GM21423 (cell line): ENCODE data around the gene ZNF620.
"Not testable (repeated sequence)": the region's sequence is repeated elsewhere in the genome, so short reads cannot be mapped to it uniquely, and the experiment has no call there.

ENCODE experiments used
- ATAC-seq: cut with Tn5 transposase; IDR thresholded peaks from one replicate; pipeline ENCODE4 v1.9.1; 2021; ENCODE audit warnings: mild to moderate bottlenecking, moderate library complexity; ENCODE audit not compliant: unreplicated experiment

The ZNF620 gene

GRCh38 chr3:40499952-40500351, 5.9 kb upstream of the ZNF620 start:
- ATAC-seq, result no peak

DNA sequence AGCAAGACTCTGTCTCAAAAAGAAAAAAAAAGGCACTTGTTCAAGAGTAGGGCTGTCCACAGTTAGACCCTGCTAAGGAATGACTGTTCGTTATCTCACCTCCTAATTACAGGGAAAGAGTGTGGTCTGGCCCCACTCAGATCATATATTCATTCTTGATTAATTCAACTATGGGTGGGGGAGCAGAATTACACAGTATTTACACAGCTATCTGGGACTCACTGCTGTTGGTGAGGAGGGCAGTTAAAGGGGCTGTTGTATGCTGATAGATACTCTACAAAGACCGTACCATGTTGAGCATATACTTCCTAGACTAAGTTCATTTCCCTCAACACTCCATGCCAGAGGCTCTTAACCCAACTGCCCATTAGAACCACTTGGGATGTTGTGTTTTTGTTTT, 3.8 kb upstream of the ZNF620 start:
- ATAC-seq, result no peak

DNA sequence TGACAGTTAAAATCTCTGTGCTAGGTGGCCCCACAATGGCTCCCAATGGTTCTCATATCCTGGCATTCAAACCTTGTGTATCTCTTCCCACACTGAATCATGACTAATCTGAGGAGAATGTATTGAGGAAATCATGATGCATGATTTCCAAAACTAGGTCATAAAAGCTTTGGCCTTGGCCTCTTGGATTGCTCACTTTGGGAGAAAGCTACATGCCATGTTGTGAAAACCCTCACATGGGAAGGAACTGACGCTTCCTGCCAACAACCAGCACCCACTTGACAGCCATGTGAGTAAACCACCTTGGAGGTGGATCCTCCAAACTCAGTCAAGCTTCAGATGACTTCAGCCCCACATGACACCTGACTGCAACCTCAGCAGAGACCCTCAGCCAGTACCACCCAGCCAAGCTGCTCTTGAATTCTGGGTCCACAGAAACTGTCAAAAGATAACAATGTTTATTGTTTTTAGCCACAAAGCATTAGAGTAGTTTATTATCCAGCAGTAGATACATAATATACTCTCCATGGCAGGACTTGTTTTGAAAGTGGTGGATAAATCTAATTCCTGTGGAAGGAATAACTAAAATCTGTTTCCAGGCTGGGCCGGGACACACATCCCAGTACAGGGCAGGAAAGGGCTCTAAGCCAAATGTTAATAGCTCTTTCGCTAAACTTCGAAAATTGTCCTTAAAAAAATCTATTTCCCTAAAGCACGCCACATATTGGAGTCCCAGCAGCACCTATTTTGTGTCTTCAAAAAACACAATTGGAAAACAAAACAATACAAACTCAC, 1.0 kb upstream of the ZNF620 start:
- ATAC-seq, result no peak

GRCh38 chr3:40511031-40511718, 5.3 kb downstream of the ZNF620 start:
- ATAC-seq, result no peak

GRCh38 chr3:40516201-40516600, 10.4 kb downstream of the ZNF620 start:
- no peak for ATAC-seq

DNA sequence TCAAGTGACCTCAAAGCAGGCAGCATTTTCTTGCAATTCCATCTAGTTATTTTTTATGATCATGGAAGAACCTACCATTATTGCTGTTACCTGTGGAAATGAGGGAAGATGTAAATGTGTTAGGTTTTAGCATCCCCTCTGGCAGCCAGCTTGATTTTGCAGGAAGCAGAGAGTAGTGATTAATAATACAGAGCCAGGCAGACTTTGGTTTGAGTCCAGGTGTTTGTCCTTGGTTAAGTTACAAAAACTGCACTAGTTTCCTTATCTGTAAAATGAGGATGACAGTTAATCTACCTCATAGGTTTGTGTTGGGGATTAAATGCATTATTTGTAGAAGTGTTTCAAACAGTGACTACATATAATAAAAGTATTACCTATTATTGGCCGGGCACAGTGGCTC, 12.2 kb downstream of the ZNF620 start:
- ATAC-seq, result no peak

DNA sequence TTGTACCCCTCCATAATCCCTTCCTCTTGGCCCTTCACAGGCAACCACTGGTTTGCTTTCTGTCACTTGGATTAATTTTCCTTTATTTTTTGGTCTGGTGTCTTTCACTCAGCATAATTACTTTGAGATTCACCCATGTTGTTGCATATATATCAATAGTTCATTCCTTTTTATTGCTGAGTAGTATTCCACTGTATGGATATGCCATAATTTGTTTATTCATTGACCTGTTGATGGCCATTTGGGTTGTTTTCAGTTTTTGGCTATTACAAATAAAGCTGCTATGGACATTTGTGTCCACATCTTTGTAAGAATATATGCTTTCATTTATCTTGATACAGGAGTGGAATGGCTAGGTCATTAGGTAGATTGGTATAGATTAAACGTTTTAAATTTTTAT, 13.0 kb downstream of the ZNF620 start:
- ATAC-seq, result no peak

- no peak for ATAC-seq
These were observed 15.4 kb downstream of the ZNF620 start for GRCh38 chr3:40521254-40521653.

DNA sequence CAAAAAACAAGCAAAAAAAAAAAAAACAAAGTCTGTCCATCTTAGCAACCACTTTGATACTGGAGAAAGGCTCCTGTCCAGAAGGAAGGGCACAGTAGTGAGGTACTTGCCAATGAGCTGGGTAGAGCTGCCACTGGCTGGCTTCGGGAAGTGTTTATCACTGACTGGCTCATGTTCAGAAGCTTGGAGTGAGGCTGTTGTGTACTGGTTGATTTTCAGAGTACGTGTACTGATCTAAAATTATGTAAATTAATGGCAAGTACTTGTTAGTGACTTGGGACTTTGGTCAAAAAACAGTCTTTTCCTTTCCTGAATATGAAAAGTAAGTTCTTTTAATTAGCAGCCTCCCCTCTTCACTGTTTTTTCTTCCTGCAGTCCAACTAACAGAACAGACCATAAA, 17.9 kb downstream of the ZNF620 start:
- no peak for ATAC-seq

GRCh38 chr3:40524222-40524567, 18.4 kb downstream of the ZNF620 start:
- ATAC-seq, result no peak

DNA sequence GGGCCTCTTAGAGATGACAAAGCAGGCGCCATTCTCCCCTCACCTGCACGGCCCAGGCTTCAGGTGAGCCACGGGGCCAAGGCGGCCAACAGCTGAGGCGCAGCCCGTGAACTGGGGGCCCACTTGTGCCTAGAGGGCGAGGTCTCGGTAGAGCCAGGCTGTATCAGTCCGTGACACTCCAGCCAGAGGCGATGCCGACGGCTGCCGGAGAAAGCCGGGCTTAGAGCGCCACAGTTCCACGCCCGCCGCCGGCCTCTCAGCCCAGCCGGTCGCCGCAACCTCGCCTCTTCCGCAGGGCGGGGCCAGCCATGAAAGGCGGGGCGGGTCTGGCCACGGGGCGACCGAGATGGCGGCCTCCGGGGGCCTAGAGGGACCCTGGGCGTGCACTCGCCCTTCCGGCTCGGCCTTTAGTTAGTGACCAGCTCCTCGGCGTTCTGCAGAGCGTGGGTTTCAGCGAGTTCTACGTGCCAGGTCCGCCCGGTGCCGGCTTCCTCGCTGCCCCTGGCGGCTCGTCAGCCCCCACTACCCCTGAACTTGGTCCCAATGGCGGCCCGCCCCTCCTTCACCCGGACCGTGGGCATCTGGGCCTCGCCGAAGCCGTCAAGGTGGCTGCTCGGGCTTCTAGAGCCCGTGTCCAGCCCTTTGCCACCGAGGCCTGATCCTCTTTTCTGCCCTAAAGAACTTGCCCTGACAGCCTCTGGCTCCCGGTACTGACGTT, 18.9 kb downstream of the ZNF620 start, which contains the start of gene ZNF621:
TSS of gene ZNF621 (plus strand) at position 393 of the 718 bp plus-strand sequence. CDS start 881 bp downstream, outside the sequence.
- ATAC-seq, result peak; percentile 99

GRCh38 chr3:40528426-40528825, 22.6 kb downstream of the ZNF620 start:
- ATAC-seq, result no peak

DNA sequence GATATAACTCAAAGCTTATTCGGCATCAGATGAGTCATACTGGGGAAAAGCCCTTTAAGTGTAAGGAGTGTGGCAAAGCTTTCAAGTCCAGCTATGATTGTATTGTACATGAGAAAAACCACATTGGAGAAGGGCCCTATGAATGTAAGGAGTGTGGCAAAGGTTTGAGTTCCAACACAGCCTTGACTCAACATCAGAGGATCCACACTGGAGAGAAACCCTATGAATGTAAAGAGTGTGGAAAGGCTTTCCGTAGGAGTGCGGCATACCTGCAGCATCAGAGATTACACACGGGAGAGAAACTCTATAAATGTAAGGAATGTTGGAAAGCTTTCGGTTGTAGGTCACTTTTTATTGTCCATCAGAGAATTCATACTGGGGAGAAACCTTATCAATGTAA, 26.4 kb downstream of the ZNF620 start:
- no peak for ATAC-seq

- no peak for ATAC-seq
These were observed 28.4 kb downstream of the ZNF620 start for GRCh38 chr3:40534283-40534682.

- no peak for ATAC-seq
These were observed 41.0 kb downstream of the ZNF620 start for GRCh38 chr3:40546816-40547215.

- ATAC-seq, result no peak
These were observed 44.3 kb downstream of the ZNF620 start for GRCh38 chr3:40550167-40550566.

DNA sequence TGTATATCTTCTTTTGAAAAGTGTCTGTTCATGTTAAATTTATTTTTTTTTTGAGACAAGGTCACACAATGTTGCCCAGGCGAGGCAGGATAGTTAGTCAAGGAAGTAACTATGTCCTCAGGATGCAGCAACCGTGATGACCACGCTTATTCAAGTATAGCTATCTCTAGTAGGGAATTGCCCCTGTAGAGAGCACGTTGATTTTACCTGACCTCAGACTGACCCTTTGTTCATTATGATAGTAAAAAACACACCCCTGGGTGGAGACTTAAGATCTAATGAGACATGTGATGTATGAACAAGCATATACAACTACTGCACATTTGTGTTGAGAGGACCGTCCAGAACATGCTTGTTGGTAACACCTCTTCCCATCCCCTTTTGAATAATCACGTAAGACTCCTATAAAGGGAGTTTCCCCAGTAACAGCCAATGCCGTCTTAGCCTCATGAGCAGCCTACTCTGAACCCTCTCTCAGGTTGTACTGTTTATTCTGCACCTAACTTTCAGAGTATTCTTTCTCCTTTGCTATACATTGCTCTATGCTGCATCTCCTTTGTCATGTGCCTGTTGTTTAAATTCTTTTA, 51.8 kb downstream of the ZNF620 start:
- ATAC-seq, result no peak

GRCh38 chr3:40562482-40562881, 56.6 kb downstream of the ZNF620 start:
- not testable (repeated sequence) for ATAC-seq

DNA sequence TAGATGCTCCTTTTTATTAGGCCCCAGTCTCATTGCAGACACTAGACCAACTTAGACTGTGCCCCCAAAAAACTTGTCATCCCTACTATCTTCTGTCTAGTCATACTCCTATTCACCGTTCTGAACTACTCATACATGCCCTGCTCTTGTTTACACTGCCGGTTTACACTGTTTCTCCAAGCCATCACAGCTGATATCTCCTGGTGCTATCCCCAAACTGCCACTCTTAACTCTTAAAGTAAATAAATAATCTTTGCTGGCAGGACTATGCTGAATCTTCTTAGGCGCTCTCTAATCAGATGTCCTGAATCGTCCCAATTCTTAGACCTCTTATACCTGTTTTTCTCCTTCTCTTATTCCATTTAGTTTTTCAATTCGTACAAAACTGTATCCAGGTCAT, 59.8 kb downstream of the ZNF620 start:
- not testable (repeated sequence) for ATAC-seq

DNA sequence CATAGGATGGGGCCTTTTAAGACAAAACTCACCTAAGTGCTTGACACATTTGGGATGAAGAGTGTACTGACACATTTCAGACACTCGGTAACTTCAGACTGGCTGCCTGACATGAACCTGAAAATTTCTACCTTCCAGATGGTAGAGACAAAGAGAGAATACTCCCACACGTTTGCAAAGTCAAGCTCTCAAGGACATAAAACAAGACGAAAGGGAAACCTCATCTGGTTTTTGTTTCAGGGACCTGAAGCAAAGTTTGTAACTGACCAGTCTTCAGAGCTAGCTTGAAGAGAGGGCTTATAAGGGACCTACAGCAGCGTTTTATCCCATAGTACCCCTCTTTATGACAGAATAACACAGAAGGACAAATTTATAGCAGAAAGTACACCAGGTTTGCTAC, 60.9 kb downstream of the ZNF620 start:
- ATAC-seq, result no peak
